GM12801 (cell line): ENCODE data around the gene ITGBL1.

Source experiments
- CTCF ChIP-seq: IDR thresholded peaks from one replicate; pipeline ENCODE4 v1.5.1; 2011; ENCODE audit warnings: control low read depth; ENCODE audit not compliant: insufficient read length; ENCODE audit errors: extremely low read depth

ITGBL1 gene

GRCh38 chr13:101545521-101545920 lies 93.0 kb downstream of the ITGBL1 start:
- no peak for TF ChIP-seq CTCF

GRCh38 chr13:101552286-101552685 lies 99.8 kb downstream of the ITGBL1 start:
- no peak for TF ChIP-seq CTCF

- no peak for TF ChIP-seq CTCF
Measured at GRCh38 chr13:101552786-101553185, 100.3 kb downstream of the ITGBL1 start.

- TF ChIP-seq CTCF: no peak
Measured at GRCh38 chr13:101554420-101555125, 102.1 kb downstream of the ITGBL1 start.

- no peak for TF ChIP-seq CTCF
Measured at GRCh38 chr13:101555610-101556009, 103.1 kb downstream of the ITGBL1 start.

GRCh38 chr13:101556676-101557123 lies 104.2 kb downstream of the ITGBL1 start:
- TF ChIP-seq CTCF: no peak

GRCh38 chr13:101565317-101565716 lies 112.8 kb downstream of the ITGBL1 start:
- TF ChIP-seq CTCF: no peak

- TF ChIP-seq CTCF: no peak
Measured at GRCh38 chr13:101567841-101568240, 115.4 kb downstream of the ITGBL1 start.
